ENCODE measurements around the gene C9orf50. TPM values are rescaled to one million over a fixed set of nuclear protein-coding genes. Genes with fewer than 3 reads are reported as not detected.

Gene C9orf50
- total RNA-seq, 1 donor, result 0.36 TPM

- no peaks in the 10 kb centered on the region for H3K9me3 ChIP-seq (ENCODE audit: low read depth, low read length)
- no peak overlapping the region for H2AFZ ChIP-seq (ENCODE audit: low read length)
- DNase-seq (ENCODE audit: insufficient read length, low spot score, missing footprints), result no peak
- no peak overlapping the region for H3K4me3 ChIP-seq (ENCODE audit: insufficient read depth, low read length)
- no peak overlapping the region for H3K27ac ChIP-seq (ENCODE audit: low read depth, low read length)
- H3K4me1 ChIP-seq (ENCODE audit: insufficient read depth, low read length), result peaks cover 13% of the 10 kb centered on the region
- H3K4me2 ChIP-seq (ENCODE audit: insufficient read depth, low read length), result no peak overlapping the region
- H3K27me3 ChIP-seq (ENCODE audit: insufficient read depth, low read length), result peaks cover 6% of the 10 kb centered on the region
- H4K20me1 ChIP-seq (ENCODE audit: insufficient read depth, low read length), result no peaks in the 10 kb centered on the region
- no peaks in the 10 kb centered on the region for H3K79me2 ChIP-seq (ENCODE audit: insufficient read depth, low read length)
- TF ChIP-seq CTCF (IDR thresholded peaks at IDR 0.05; ENCODE audit: extremely low read depth, low read depth, low read length), result no peak
- no peaks in the 10 kb centered on the region for H3K36me3 ChIP-seq (ENCODE audit: insufficient read depth, low read length)
Measured at GRCh38 chr9:129655696-129656095, 34.8 kb upstream of the C9orf50 start.

GRCh38 chr9:129655154-129655553, 34.3 kb upstream of the C9orf50 start:
- no peaks in the 10 kb centered on the region for H3K36me3 ChIP-seq (ENCODE audit: insufficient read depth, low read length)

GRCh38 chr9:129654554-129655040, 33.7 kb upstream of the C9orf50 start:
- Histone ChIP-seq H4K20me1 (ENCODE audit: insufficient read depth, low read length) (no peaks in the 10 kb centered on the region), H3K4me1 (ENCODE audit: insufficient read depth, low read length) (peaks cover 18% of the 10 kb centered on the region), H2AFZ (ENCODE audit: low read length) (no peak overlapping the region), H3K4me3 (ENCODE audit: insufficient read depth, low read length) (no peak overlapping the region), H3K4me2 (ENCODE audit: insufficient read depth, low read length) (no peak overlapping the region), H3K27me3 (ENCODE audit: insufficient read depth, low read length) (peaks cover 6% of the 10 kb centered on the region), H3K79me2 (ENCODE audit: insufficient read depth, low read length) (no peaks in the 10 kb centered on the region), H3K36me3 (ENCODE audit: insufficient read depth, low read length) (no peaks in the 10 kb centered on the region), H3K9me3 (ENCODE audit: low read depth, low read length) (no peaks in the 10 kb centered on the region), H3K27ac (ENCODE audit: low read depth, low read length) (no peak overlapping the region)
- TF ChIP-seq CTCF (IDR thresholded peaks at IDR 0.05; ENCODE audit: extremely low read depth, low read depth, low read length), result no peak
- no peak for DNase-seq (ENCODE audit: insufficient read length, low spot score, missing footprints)

More at GRCh38 chr9:129655154-129655553, 34.3 kb upstream of the C9orf50 start:
- no peaks in the 10 kb centered on the region for H3K9me3 ChIP-seq (ENCODE audit: low read depth, low read length)
- no peak for DNase-seq (ENCODE audit: insufficient read length, low spot score, missing footprints)
- no peak overlapping the region for H3K4me2 ChIP-seq (ENCODE audit: insufficient read depth, low read length)
- H3K4me3 ChIP-seq (ENCODE audit: insufficient read depth, low read length), result no peak overlapping the region
- H3K79me2 ChIP-seq (ENCODE audit: insufficient read depth, low read length), result no peaks in the 10 kb centered on the region
- peaks cover 18% of the 10 kb centered on the region for H3K4me1 ChIP-seq (ENCODE audit: insufficient read depth, low read length)
- no peak for TF ChIP-seq CTCF (IDR thresholded peaks at IDR 0.05; ENCODE audit: extremely low read depth, low read depth, low read length)
- H4K20me1 ChIP-seq (ENCODE audit: insufficient read depth, low read length), result no peaks in the 10 kb centered on the region
- H2AFZ ChIP-seq (ENCODE audit: low read length), result no peak overlapping the region
- H3K27me3 ChIP-seq (ENCODE audit: insufficient read depth, low read length), result peaks cover 6% of the 10 kb centered on the region
- no peak overlapping the region for H3K27ac ChIP-seq (ENCODE audit: low read depth, low read length)

- no peak for TF ChIP-seq CTCF (IDR thresholded peaks at IDR 0.05; ENCODE audit: extremely low read depth, low read depth, low read length)
- H3K9me3 ChIP-seq (ENCODE audit: low read depth, low read length), result no peaks in the 10 kb centered on the region
- H3K4me1 ChIP-seq (ENCODE audit: insufficient read depth, low read length), result peaks cover 18% of the 10 kb centered on the region
- peaks cover 6% of the 10 kb centered on the region for H3K27me3 ChIP-seq (ENCODE audit: insufficient read depth, low read length)
- DNase-seq (ENCODE audit: insufficient read length, low spot score, missing footprints), result no peak
- no peaks in the 10 kb centered on the region for H3K79me2 ChIP-seq (ENCODE audit: insufficient read depth, low read length)
- H3K36me3 ChIP-seq (ENCODE audit: insufficient read depth, low read length), result no peaks in the 10 kb centered on the region
- no peaks in the 10 kb centered on the region for H4K20me1 ChIP-seq (ENCODE audit: insufficient read depth, low read length)
- H3K4me2 ChIP-seq (ENCODE audit: insufficient read depth, low read length), result no peak overlapping the region
- no peak overlapping the region for H3K4me3 ChIP-seq (ENCODE audit: insufficient read depth, low read length)
- H2AFZ ChIP-seq (ENCODE audit: low read length), result no peak overlapping the region
- H3K27ac ChIP-seq (ENCODE audit: low read depth, low read length), result no peak overlapping the region
Measured at GRCh38 chr9:129653823-129654553, 33.1 kb upstream of the C9orf50 start.
